Activated CD8-positive, alpha-beta T cell treated with anti-CD3 and anti-CD28 coated beads for 36 hours (primary cell): ENCODE measurements around the gene MYO16. TPM values are rescaled to one million over a fixed set of nuclear protein-coding genes. Genes with fewer than 3 reads are reported as not detected.

Source experiments
- ATAC-seq: fragments of 200-7000 bp; cut with Tn5 transposase; one replicate; pipeline ENCODE4 v1.10.0; 2021; ENCODE audit warnings: mild to moderate bottlenecking, moderate library complexity
- CTCF ChIA-PET: fragments of 350-600 bp; sonication (Branson Sonifier 250); formaldehyde crosslinking; loops from one replicate; lab custom pipeline; 2021; ENCODE audit warnings: antibody characterized with exemption; lab: Charles Lee
- POLR2A ChIA-PET: fragments of 350-600 bp; sonication (Branson Sonifier 250); formaldehyde crosslinking; loops from one replicate; lab custom pipeline; 2021; ENCODE audit warnings: antibody characterized with exemption; lab: Charles Lee
- DNase-seq: peaks from one replicate; pipeline ENCODE4 v3.0.0-alpha.2; 2020
- H3K27ac Mint-ChIP-seq: one replicate; pipeline ENCODE4 v1.8.0; 2021; ENCODE audit warnings: mild to moderate bottlenecking, mixed read lengths
- H3K27me3 Mint-ChIP-seq: one replicate; pipeline ENCODE4 v1.8.0; 2021; ENCODE audit warnings: mixed read lengths
- H3K36me3 Mint-ChIP-seq: one replicate; pipeline ENCODE4 v1.8.0; 2021; ENCODE audit warnings: low read depth, mixed read lengths
- H3K4me1 Mint-ChIP-seq: one replicate; pipeline ENCODE4 v1.8.0; 2021; ENCODE audit warnings: low read depth, mixed read lengths
- H3K4me3 Mint-ChIP-seq: one replicate; pipeline ENCODE4 v1.8.0; 2021; ENCODE audit warnings: mild to moderate bottlenecking, moderate library complexity, mixed read lengths
- H3K9me3 Mint-ChIP-seq: one replicate; pipeline ENCODE4 v1.8.0; 2021; ENCODE audit warnings: mixed read lengths
- intact Hi-C: fragments of 100-400 bp; cut with micrococcal nuclease; formaldehyde crosslinking; loops from one replicate; pipeline ENCODE4 v1.10.0; 2022
- total RNA-seq, 2 experiments: library from RNA; stranded (reverse); gene quantifications; one replicate each; pipeline ENCODE4 v1.2.3, GENCODE V29; 2021
- TF ChIP-seq, protein P1 (sequence below): fragments of 200-600 bp; IDR thresholded peaks from one replicate; pipeline ENCODE4 v1.8.0; 2022; ENCODE audit warnings: antibody characterized with exemption, mild to moderate bottlenecking

The MYO16 gene
- total RNA-seq, 2 experiments from 2014 or later: not detected

GRCh38 chr13:109141706-109142105, 512.3 kb downstream of the MYO16 start:
- DNase-seq: no peak
- peaks cover 34% of the 10 kb centered on the region for H3K27me3 Mint-ChIP-seq
- no peaks in the 10 kb centered on the region for H3K4me1 Mint-ChIP-seq
- no peaks in the 10 kb centered on the region for H3K9me3 Mint-ChIP-seq
- intact Hi-C loops: no loop called here
- no peaks in the 10 kb centered on the region for H3K36me3 Mint-ChIP-seq
- H3K27ac Mint-ChIP-seq: no peak overlapping the region
- CTCF ChIA-PET: no interaction called here
- TF ChIP-seq, protein P1, sequence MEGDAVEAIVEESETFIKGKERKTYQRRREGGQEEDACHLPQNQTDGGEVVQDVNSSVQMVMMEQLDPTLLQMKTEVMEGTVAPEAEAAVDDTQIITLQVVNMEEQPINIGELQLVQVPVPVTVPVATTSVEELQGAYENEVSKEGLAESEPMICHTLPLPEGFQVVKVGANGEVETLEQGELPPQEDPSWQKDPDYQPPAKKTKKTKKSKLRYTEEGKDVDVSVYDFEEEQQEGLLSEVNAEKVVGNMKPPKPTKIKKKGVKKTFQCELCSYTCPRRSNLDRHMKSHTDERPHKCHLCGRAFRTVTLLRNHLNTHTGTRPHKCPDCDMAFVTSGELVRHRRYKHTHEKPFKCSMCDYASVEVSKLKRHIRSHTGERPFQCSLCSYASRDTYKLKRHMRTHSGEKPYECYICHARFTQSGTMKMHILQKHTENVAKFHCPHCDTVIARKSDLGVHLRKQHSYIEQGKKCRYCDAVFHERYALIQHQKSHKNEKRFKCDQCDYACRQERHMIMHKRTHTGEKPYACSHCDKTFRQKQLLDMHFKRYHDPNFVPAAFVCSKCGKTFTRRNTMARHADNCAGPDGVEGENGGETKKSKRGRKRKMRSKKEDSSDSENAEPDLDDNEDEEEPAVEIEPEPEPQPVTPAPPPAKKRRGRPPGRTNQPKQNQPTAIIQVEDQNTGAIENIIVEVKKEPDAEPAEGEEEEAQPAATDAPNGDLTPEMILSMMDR: no peak
- H3K4me3 Mint-ChIP-seq: no peak overlapping the region
- ATAC-seq: no peak
- POLR2A ChIA-PET: no interaction called here

- no peaks in the 10 kb centered on the region for H3K36me3 Mint-ChIP-seq
- no peaks in the 10 kb centered on the region for H3K9me3 Mint-ChIP-seq
- no peak overlapping the region for H3K4me3 Mint-ChIP-seq
- H3K4me1 Mint-ChIP-seq: no peaks in the 10 kb centered on the region
- H3K27ac Mint-ChIP-seq: no peak overlapping the region
- intact Hi-C loops: no loop called here
- POLR2A ChIA-PET: interaction anchor here (0.6 kb wide), 1 partner anchor 60 kb away, joined by 3 read pairs; no protein-coding TSS in a partner anchor
- ATAC-seq (no peak), DNase-seq (no peak)
- TF ChIP-seq, protein P1: no peak
- peaks cover 30% of the 10 kb centered on the region for H3K27me3 Mint-ChIP-seq
- CTCF ChIA-PET: interaction anchor here (1.5 kb wide), 1 partner anchor 183 kb away, joined by 4 read pairs; no protein-coding TSS in a partner anchor
These were observed 515.5 kb downstream of the MYO16 start for GRCh38 chr13:109144693-109145437.

DNA sequence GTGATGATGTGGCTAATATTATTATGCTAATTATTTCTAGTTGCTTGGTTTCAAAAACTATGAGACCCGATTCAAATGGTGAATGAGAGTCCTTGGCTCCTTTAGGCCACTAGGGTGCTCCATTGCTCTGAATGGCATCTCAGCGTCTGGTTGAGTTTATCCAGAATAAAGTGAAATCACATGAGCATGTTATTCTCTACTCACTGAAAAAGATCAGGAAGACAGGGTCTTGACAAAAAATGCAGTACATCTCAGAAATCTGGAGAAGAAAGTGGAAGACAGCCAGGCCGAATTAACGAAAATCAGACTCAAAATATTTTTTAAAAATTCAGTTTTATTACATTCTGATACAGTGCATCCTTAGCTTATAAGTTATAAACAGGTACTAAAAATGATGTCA, 516.2 kb downstream of the MYO16 start:
- Mint-ChIP-seq H3K4me1 (no peaks in the 10 kb centered on the region), H3K4me3 (no peak overlapping the region), H3K27me3 (peaks cover 30% of the 10 kb centered on the region), H3K27ac (no peak overlapping the region), H3K36me3 (no peaks in the 10 kb centered on the region), H3K9me3 (no peaks in the 10 kb centered on the region)
- ChIA-PET CTCF (interaction anchor here (1.1 to 1.5 kb wide), 2 partner anchors 184 to 231 kb away, joined by 3 to 4 read pairs; no protein-coding TSS in a partner anchor), POLR2A (no interaction called here)
- intact Hi-C loops: no loop called here
- ATAC-seq: no peak
- DNase-seq: peak; percentile 26
- TF ChIP-seq, protein P1: no peak

DNA sequence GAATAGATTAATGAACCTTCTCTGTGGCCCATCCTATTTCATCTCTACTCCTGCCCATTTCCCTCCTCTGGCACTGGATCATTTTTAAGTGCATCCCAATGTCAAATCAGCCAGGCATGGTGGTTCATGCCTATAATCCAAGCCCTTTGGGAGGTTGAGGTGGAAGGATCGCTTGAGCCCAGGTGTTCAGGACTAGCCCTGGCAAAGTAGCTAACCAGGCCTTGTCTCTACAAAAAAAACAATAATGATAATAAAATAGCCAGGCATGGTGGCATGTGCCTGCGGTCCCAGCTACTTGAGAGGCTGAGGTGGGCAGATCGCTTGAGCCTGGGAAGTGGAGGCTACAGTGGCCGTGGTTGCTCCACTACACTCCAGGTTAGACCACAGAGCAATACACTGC, 517.0 kb downstream of the MYO16 start:
- CTCF ChIA-PET: interaction anchor here (1.1 kb wide), 1 partner anchor 230 kb away, joined by 3 read pairs; no protein-coding TSS in a partner anchor
- POLR2A ChIA-PET: no interaction called here
- no peaks in the 10 kb centered on the region for H3K4me1 Mint-ChIP-seq
- H3K4me3 Mint-ChIP-seq: no peak overlapping the region
- no peaks in the 10 kb centered on the region for H3K9me3 Mint-ChIP-seq
- H3K36me3 Mint-ChIP-seq: no peaks in the 10 kb centered on the region
- TF ChIP-seq, protein P1: no peak
- no peak overlapping the region for H3K27ac Mint-ChIP-seq
- ATAC-seq (no peak), DNase-seq (no peak)
- intact Hi-C loops: no loop called here
- peaks cover 25% of the 10 kb centered on the region for H3K27me3 Mint-ChIP-seq

GRCh38 chr13:109146912-109147647, 517.7 kb downstream of the MYO16 start:
- no peaks in the 10 kb centered on the region for H3K9me3 Mint-ChIP-seq
- no peaks in the 10 kb centered on the region for H3K36me3 Mint-ChIP-seq
- ATAC-seq (no peak), DNase-seq (no peak)
- CTCF ChIA-PET: interaction anchor here (1.1 kb wide), 1 partner anchor 229 kb away, joined by 3 read pairs; no protein-coding TSS in a partner anchor
- intact Hi-C loops: no loop called here
- H3K27ac Mint-ChIP-seq: no peak overlapping the region
- POLR2A ChIA-PET: no interaction called here
- no peak overlapping the region for H3K4me3 Mint-ChIP-seq
- peaks cover 20% of the 10 kb centered on the region for H3K27me3 Mint-ChIP-seq
- H3K4me1 Mint-ChIP-seq: no peaks in the 10 kb centered on the region
- TF ChIP-seq, protein P1: no peak
